ENCODE data around the gene CYP4A11.
"Not testable (repeated sequence)": the region's sequence is repeated elsewhere in the genome, so short reads cannot be mapped to it uniquely, and the experiment has no call there.

CYP4A11 gene

DNA sequence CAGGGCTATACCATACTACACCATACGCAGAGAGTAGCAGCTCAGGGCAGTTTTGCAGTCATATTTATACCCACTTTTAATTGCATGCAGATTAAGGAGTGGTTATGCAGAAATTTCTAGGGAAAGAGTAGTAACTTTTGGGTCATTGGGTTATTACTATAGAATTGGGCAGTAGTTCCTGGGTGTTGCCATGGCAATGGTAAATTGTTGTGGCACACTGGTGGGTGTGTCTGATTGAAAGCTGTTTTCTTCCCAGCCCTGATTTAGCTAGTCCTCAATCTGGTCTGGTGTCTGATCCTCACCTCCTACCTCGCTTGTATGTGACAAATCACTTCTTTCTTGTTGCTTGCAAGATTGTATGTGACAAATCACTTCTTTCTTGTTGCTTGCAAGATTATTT is 30.5 kb downstream of the CYP4A11 start:
- DNase-seq (ENCODE audit: low read depth) = no peak

- no peak for DNase-seq (ENCODE audit: low read depth)
Measured at GRCh38 chr1:46903481-46903880, 37.8 kb downstream of the CYP4A11 start.

- DNase-seq (ENCODE audit: low read depth) = no peak
Measured at GRCh38 chr1:46900401-46900800, 40.9 kb downstream of the CYP4A11 start.

- DNase-seq (ENCODE audit: low read depth) = not testable (repeated sequence)
Measured at GRCh38 chr1:46881656-46882055, 59.6 kb downstream of the CYP4A11 start.
